SK-N-MC (cell line): ENCODE data around the gene PASD1.

Experiments used
- DNase-seq: peaks from one replicate; pipeline ENCODE4 v3.0.0-alpha.2; 2011; ENCODE audit warnings: low read depth, low spot score
- H3K27ac ChIP-seq: fragments of 200-600 bp; sonication (generic); 2 replicates; pipeline ENCODE4 v1.5.1; 2016; ENCODE audit warnings: mixed run types
- H3K36me3 ChIP-seq: fragments of 200-600 bp; sonication (generic); 2 replicates; pipeline ENCODE4 v1.6.1; 2017; ENCODE audit warnings: antibody characterized with exemption, low read length, mixed read lengths; ENCODE audit not compliant: insufficient read depth
- H3K4me3 ChIP-seq: fragments of 200-600 bp; sonication (generic); 2 replicates; pipeline ENCODE4 v1.5.1; 2016
- H3K9ac ChIP-seq: fragments of 200-600 bp; sonication (generic); 2 replicates; pipeline ENCODE4 v1.8.0; 2017; ENCODE audit warnings: mixed run types, mixed read lengths; ENCODE audit not compliant: insufficient read length
- H3K9me3 ChIP-seq: fragments of 200-600 bp; sonication (generic); 2 replicates; pipeline ENCODE4 v1.6.1; 2017; ENCODE audit warnings: low read depth, mild to moderate bottlenecking, antibody characterized with exemption, low read length, moderate library complexity, mixed read lengths
- EZH2 ChIP-seq: fragments of 200-600 bp; sonication (generic); IDR thresholded peaks from one replicate; pipeline ENCODE4 v1.6.1; 2017; ENCODE audit warnings: antibody characterized with exemption
- FOXP2 ChIP-seq: optimal IDR thresholded peaks from 2 replicates; pipeline ENCODE3; 2011; ENCODE audit warnings: mild to moderate bottlenecking, moderate library complexity; ENCODE audit not compliant: insufficient read depth; ENCODE audit errors: extremely low read length, control extremely low read depth
- POLR2AphosphoS5 ChIP-seq: IDR thresholded peaks from 2 replicates; pipeline ENCODE4 v1.6.1; 2012; ENCODE audit warnings: mild to moderate bottlenecking, low read depth, low read length, borderline replicate concordance

The PASD1 gene

GRCh38 chrX:151563449-151563848 lies at the start of gene PASD1:
Gene PASD1, plus strand, starts transcription at chrX:151563675. Its CDS starts 37,879 bp downstream, at chrX:151601554.
- no peaks in the 10 kb centered on the region for H3K9me3 ChIP-seq
- DNase-seq, result no peak
- H3K9ac ChIP-seq, result no peak within 1 kb of the TSS
- no peak within 1 kb of the TSS for H3K4me3 ChIP-seq
- TF ChIP-seq EZH2 (no peak), FOXP2 (no peak), POLR2AphosphoS5 (no peak)
- no peaks in the 10 kb centered on the region for H3K36me3 ChIP-seq
- no peak within 1 kb of the TSS for H3K27ac ChIP-seq

GRCh38 chrX:151515237-151515636 lies 48.2 kb upstream of the PASD1 start:
- no peaks in the 10 kb centered on the region for H3K9me3 ChIP-seq
- no peaks in the 10 kb centered on the region for H3K36me3 ChIP-seq
- no peak overlapping the region for H3K9ac ChIP-seq
- H3K4me3 ChIP-seq, result no peak overlapping the region
- DNase-seq, result no peak
- TF ChIP-seq EZH2 (no peak), POLR2AphosphoS5 (no peak), FOXP2 (no peak)
- no peak overlapping the region for H3K27ac ChIP-seq

- DNase-seq, result no peak
- no peaks in the 10 kb centered on the region for H3K9me3 ChIP-seq
Measured at GRCh38 chrX:151516538-151517187, 46.8 kb upstream of the PASD1 start.

GRCh38 chrX:151517421-151517820 lies 46.1 kb upstream of the PASD1 start:
- H3K36me3 ChIP-seq, result no peaks in the 10 kb centered on the region
- DNase-seq, result no peak
- TF ChIP-seq FOXP2 (no peak), POLR2AphosphoS5 (no peak), EZH2 (no peak)
- H3K27ac ChIP-seq, result no peak overlapping the region
- H3K9me3 ChIP-seq, result no peaks in the 10 kb centered on the region
- H3K9ac ChIP-seq, result no peak overlapping the region
- no peak overlapping the region for H3K4me3 ChIP-seq

More at GRCh38 chrX:151516538-151517187, 46.8 kb upstream of the PASD1 start:
- no peak overlapping the region for H3K27ac ChIP-seq
- H3K36me3 ChIP-seq, result no peaks in the 10 kb centered on the region
- no peak overlapping the region for H3K4me3 ChIP-seq
- TF ChIP-seq FOXP2, result no peak
- no peak for TF ChIP-seq POLR2AphosphoS5
- H3K9ac ChIP-seq, result no peak overlapping the region

- H3K9me3 ChIP-seq, result no peaks in the 10 kb centered on the region
- TF ChIP-seq EZH2 (no peak), POLR2AphosphoS5 (no peak), FOXP2 (no peak)
- DNase-seq, result no peak
- no peak overlapping the region for H3K9ac ChIP-seq
- H3K27ac ChIP-seq, result no peak overlapping the region
- no peaks in the 10 kb centered on the region for H3K36me3 ChIP-seq
- no peak overlapping the region for H3K4me3 ChIP-seq
Measured at GRCh38 chrX:151523351-151523750, 40.1 kb upstream of the PASD1 start.

- Histone ChIP-seq H3K9ac (no peak overlapping the region), H3K4me3 (no peak overlapping the region), H3K9me3 (no peaks in the 10 kb centered on the region), H3K36me3 (no peaks in the 10 kb centered on the region), H3K27ac (no peak overlapping the region)
- TF ChIP-seq POLR2AphosphoS5, result no peak
- no peak for DNase-seq
Measured at GRCh38 chrX:151536571-151536970, 26.9 kb upstream of the PASD1 start.

GRCh38 chrX:151537572-151537971 lies 25.9 kb upstream of the PASD1 start:
- TF ChIP-seq FOXP2, result no peak
- TF ChIP-seq EZH2, result no peak
- TF ChIP-seq POLR2AphosphoS5, result no peak
- Histone ChIP-seq H3K36me3 (no peaks in the 10 kb centered on the region), H3K9ac (no peak overlapping the region), H3K4me3 (no peak overlapping the region), H3K9me3 (no peaks in the 10 kb centered on the region), H3K27ac (no peak overlapping the region)
- no peak for DNase-seq

GRCh38 chrX:151538190-151539122 lies 25.0 kb upstream of the PASD1 start:
- no peak overlapping the region for H3K27ac ChIP-seq
- no peaks in the 10 kb centered on the region for H3K36me3 ChIP-seq
- no peak overlapping the region for H3K9ac ChIP-seq
- TF ChIP-seq FOXP2 (no peak), EZH2 (no peak), POLR2AphosphoS5 (no peak)
- no peaks in the 10 kb centered on the region for H3K9me3 ChIP-seq
- no peak overlapping the region for H3K4me3 ChIP-seq
- no peak for DNase-seq
